ENCODE results near the gene ARMH1. TPM values are rescaled to one million over a fixed set of nuclear protein-coding genes. Genes with fewer than 3 reads are reported as not detected.
"Not testable (repeated sequence)": the region's sequence is repeated elsewhere in the genome, so short reads cannot be mapped to it uniquely, and the experiment has no call there.

The ARMH1 gene
- total RNA-seq, 1 donor from 2014 or later, result 4.7 TPM

- no peaks in the 10 kb centered on the region for H3K36me3 ChIP-seq (ENCODE audit: control insufficient read depth, insufficient read depth, low read length)
- H3K4me3 ChIP-seq (ENCODE audit: low read depth, low read length), result no peak overlapping the region
- DNase-seq (ENCODE audit: low read depth), result no peak
- no peaks in the 10 kb centered on the region for H3K27me3 ChIP-seq (ENCODE audit: control insufficient read depth, insufficient read depth, low read length)
- TF ChIP-seq CTCF (IDR thresholded peaks at IDR 0.05; ENCODE audit: insufficient read depth, low read length, poor library complexity, severe bottlenecking), result no peak
These were observed 21.6 kb downstream of the ARMH1 start for GRCh38 chr1:44696101-44696500.

GRCh38 chr1:44696789-44697345 lies 22.4 kb downstream of the ARMH1 start:
- no peaks in the 10 kb centered on the region for H3K27me3 ChIP-seq (ENCODE audit: control insufficient read depth, insufficient read depth, low read length)
- H3K4me3 ChIP-seq (ENCODE audit: low read depth, low read length), result no peak overlapping the region
- DNase-seq (ENCODE audit: low read depth), result no peak
- no peak for TF ChIP-seq CTCF (IDR thresholded peaks at IDR 0.05; ENCODE audit: insufficient read depth, low read length, poor library complexity, severe bottlenecking)
- no peaks in the 10 kb centered on the region for H3K36me3 ChIP-seq (ENCODE audit: control insufficient read depth, insufficient read depth, low read length)

- no peaks in the 10 kb centered on the region for H3K36me3 ChIP-seq (ENCODE audit: control insufficient read depth, insufficient read depth, low read length)
- no peak for TF ChIP-seq CTCF (IDR thresholded peaks at IDR 0.05; ENCODE audit: insufficient read depth, low read length, poor library complexity, severe bottlenecking)
- no peak for DNase-seq (ENCODE audit: low read depth)
- H3K4me3 ChIP-seq (ENCODE audit: low read depth, low read length), result no peak overlapping the region
- H3K27me3 ChIP-seq (ENCODE audit: control insufficient read depth, insufficient read depth, low read length), result no peaks in the 10 kb centered on the region
These were observed 23.6 kb downstream of the ARMH1 start for GRCh38 chr1:44698138-44698537.

- not testable (repeated sequence) for DNase-seq (ENCODE audit: low read depth); H3K4me3 ChIP-seq (ENCODE audit: low read depth, low read length); H3K36me3 ChIP-seq (ENCODE audit: control insufficient read depth, insufficient read depth, low read length); H3K27me3 ChIP-seq (ENCODE audit: control insufficient read depth, insufficient read depth, low read length)
These were observed 24.9 kb downstream of the ARMH1 start for GRCh38 chr1:44699375-44699774.

- H3K27me3 ChIP-seq (ENCODE audit: control insufficient read depth, insufficient read depth, low read length), result no peaks in the 10 kb centered on the region
- DNase-seq (ENCODE audit: low read depth), result no peak
- no peak for TF ChIP-seq CTCF (IDR thresholded peaks at IDR 0.05; ENCODE audit: insufficient read depth, low read length, poor library complexity, severe bottlenecking)
These were observed 26.1 kb downstream of the ARMH1 start for GRCh38 chr1:44700573-44700972.

GRCh38 chr1:44701141-44701573 lies 26.6 kb downstream of the ARMH1 start:
- Histone ChIP-seq H3K27me3 (ENCODE audit: control insufficient read depth, insufficient read depth, low read length) (no peaks in the 10 kb centered on the region), H3K36me3 (ENCODE audit: control insufficient read depth, insufficient read depth, low read length) (no peaks in the 10 kb centered on the region), H3K4me3 (ENCODE audit: low read depth, low read length) (no peak overlapping the region)
- TF ChIP-seq CTCF (IDR thresholded peaks at IDR 0.05; ENCODE audit: insufficient read depth, low read length, poor library complexity, severe bottlenecking), result no peak
- DNase-seq (ENCODE audit: low read depth), result no peak

More at GRCh38 chr1:44700573-44700972, 26.1 kb downstream of the ARMH1 start:
- H3K4me3 ChIP-seq (ENCODE audit: low read depth, low read length), result no peak overlapping the region
- H3K36me3 ChIP-seq (ENCODE audit: control insufficient read depth, insufficient read depth, low read length), result no peaks in the 10 kb centered on the region
